ENCODE data around the gene FARP2.

- TF ChIP-seq CTCF (IDR thresholded peaks at IDR 0.05) (no peak), ZFX (IDR thresholded peaks at IDR 0.05; ENCODE audit: borderline replicate concordance) (no peak)
Measured at GRCh38 chr2:241498115-241499070, 142.3 kb downstream of the FARP2 start.
